Dendritic cell treated with granulocyte-macrophage colony-stimulating factor and Interleukin-4, amounts not matched to agents 40 ng/mL and 50 ng/mL, for 4 days (primary cell): ENCODE measurements around the gene KIF5A.

Source experiments
- H3K27ac Mint-ChIP-seq: one replicate; pipeline ENCODE4 v1.8.0; 2022; ENCODE audit warnings: mild to moderate bottlenecking, mixed read lengths
- H3K27me3 Mint-ChIP-seq: one replicate; pipeline ENCODE4 v1.8.0; 2022; ENCODE audit warnings: mild to moderate bottlenecking, mixed read lengths
- H3K36me3 Mint-ChIP-seq: one replicate; pipeline ENCODE4 v1.8.0; 2022; ENCODE audit warnings: low read depth, mixed read lengths
- H3K4me1 Mint-ChIP-seq: one replicate; pipeline ENCODE4 v1.8.0; 2022; ENCODE audit warnings: low read depth, mixed read lengths
- H3K4me3 Mint-ChIP-seq: one replicate; pipeline ENCODE4 v1.8.0; 2022; ENCODE audit warnings: mild to moderate bottlenecking, moderate library complexity, mixed read lengths
- H3K9me3 Mint-ChIP-seq: one replicate; pipeline ENCODE4 v1.8.0; 2022; ENCODE audit warnings: mixed read lengths
- intact Hi-C: fragments of 100-400 bp; cut with micrococcal nuclease; formaldehyde crosslinking; loops from one replicate; pipeline ENCODE4 v1.15.0; 2022

Gene KIF5A

DNA sequence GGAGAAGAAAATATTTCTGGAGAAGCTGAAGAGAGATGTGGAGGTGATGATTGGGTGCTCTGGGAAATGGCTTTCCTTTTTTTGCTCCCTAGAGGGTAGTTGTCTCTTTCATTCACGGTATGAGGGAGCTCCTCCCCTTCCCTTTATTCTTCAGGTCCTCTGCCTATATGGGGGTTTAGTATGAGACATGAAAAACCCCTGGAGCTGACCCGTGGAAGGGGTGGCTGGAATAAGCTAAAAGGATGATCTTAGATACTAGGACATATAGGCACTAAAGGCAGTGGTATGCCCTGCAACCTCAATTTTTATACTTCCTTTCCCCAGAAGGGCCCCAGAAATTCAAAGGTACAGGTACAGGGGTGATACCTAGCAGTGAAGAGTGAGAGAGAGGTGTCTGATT, 50.6 kb downstream of the KIF5A start:
- Mint-ChIP-seq H3K4me1 (peaks cover 19% of the 10 kb centered on the region), H3K36me3 (peaks cover 73% of the 10 kb centered on the region), H3K9me3 (no peaks in the 10 kb centered on the region), H3K27me3 (peaks cover 19% of the 10 kb centered on the region), H3K4me3 (no peak overlapping the region), H3K27ac (no peak overlapping the region)
- intact Hi-C loops = no loop called here

DNA sequence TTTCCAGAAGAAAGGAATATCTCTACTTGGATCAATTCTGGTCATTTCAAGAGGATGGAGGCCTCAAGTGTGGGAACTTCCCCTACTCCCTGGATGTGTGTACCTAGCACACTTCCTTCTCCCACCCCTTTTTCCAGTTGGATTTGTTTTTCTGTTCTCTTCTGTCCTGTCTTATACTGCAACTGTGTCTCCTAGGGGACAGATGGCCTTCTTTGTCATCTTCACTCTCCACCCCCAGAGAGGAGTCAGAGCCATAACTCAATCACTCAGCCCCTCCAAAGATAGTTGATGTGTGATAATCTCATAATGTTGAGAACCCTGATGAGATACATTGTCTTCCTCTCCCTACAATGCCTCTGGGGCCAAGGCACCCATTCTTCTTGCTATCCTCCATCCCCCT, 52.7 kb downstream of the KIF5A start:
- Mint-ChIP-seq H3K4me1 (peaks cover 19% of the 10 kb centered on the region), H3K27me3 (peaks cover 39% of the 10 kb centered on the region), H3K9me3 (no peaks in the 10 kb centered on the region), H3K27ac (no peak overlapping the region), H3K36me3 (peaks cover 51% of the 10 kb centered on the region), H3K4me3 (no peak overlapping the region)
- intact Hi-C loops = no loop called here

DNA sequence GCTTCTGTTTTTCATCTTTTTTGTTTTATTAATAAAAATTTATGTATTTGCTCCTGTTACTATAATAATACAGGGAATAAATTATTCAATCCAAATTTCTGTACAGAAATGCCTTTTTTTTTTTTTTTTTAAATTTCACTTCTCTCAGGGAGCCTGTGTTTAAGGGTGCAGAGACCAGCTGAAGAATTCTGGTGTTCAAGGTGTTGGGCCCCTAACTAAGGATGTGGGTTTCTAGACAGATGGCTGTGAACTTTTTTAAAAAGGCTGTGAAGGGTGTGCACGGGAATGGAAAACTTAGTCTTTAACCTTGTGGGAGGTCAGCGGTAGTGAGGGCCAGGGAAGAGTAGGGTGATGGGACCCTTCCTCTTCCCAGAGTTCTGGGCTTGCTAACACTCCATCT, 53.5 kb downstream of the KIF5A start:
- no peak overlapping the region for H3K27ac Mint-ChIP-seq

DNA sequence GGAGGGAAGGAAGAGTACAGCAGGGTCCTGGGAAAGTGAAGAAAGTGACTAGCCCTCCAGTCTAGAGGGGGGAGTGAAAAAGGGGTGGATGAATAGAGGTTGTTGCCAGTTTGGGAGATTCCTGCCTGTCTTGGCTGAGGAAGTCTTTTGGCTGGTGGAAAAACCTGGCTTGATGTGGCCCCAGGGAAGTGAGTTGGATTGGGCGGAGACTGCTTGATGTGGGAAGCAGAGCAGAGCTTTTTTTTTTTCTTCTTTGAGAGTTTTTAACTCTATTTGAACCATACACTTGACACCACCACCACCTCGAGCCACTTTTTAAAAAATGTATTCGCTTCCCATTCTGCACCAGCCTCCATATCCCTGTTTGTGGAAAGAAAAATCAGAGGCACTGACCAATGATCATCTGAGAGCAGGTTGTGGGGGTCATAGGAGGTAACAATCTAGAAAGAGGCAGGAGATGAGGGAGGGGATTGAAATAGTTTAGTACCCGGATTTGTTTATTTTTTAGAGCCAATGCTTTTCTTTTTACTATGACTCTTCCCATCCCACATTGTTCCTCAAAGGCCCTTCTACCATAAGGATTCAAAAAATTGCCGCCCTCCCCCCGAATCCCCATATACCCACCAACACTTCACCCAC, 54.1 kb downstream of the KIF5A start:
- H3K36me3 Mint-ChIP-seq = peaks cover 41% of the 10 kb centered on the region
- no peak overlapping the region for H3K4me3 Mint-ChIP-seq
- H3K27me3 Mint-ChIP-seq = peaks cover 50% of the 10 kb centered on the region
- intact Hi-C loops = no loop called here
- H3K27ac Mint-ChIP-seq = no peak overlapping the region
- H3K9me3 Mint-ChIP-seq = no peaks in the 10 kb centered on the region
- H3K4me1 Mint-ChIP-seq = peaks cover 19% of the 10 kb centered on the region

More for the DNA sequence above, 53.5 kb downstream of the KIF5A start:
- Mint-ChIP-seq H3K9me3 (no peaks in the 10 kb centered on the region), H3K27me3 (peaks cover 44% of the 10 kb centered on the region), H3K36me3 (peaks cover 46% of the 10 kb centered on the region), H3K4me3 (no peak overlapping the region), H3K4me1 (peaks cover 19% of the 10 kb centered on the region)
- intact Hi-C loops = no loop called here

DNA sequence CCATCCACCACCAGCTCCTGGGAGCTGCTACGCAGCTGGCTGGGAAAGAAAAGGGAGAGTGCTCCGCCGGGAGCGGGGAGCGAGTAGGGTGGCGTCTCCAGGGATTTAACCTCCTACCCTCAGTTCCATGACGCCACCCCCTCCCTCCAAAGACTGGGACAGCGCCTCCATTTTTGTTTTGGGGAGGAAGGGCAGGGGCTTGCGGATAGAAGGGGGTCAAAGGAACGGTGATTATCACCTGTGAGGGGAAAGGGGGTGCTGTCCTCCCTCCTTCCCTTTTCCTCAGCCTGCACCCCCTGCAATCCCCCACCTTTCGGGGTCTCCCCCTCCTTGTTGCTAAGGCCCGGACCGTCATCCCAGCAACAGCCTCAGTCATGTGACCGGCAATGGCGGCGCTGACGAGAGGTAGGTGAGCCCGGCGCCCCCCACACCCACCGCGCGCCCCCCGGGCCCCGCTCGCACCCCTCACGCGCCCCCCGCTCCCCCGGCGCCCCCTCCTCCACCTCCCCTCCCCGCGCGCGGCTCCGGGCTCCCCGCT, 54.7 kb downstream of the KIF5A start, which contains the start of gene DTX3:
Gene DTX3 (plus strand): TSS at position 371 of the 538 bp plus-strand sequence. CDS start 1,694 bp downstream, outside the sequence.
- intact Hi-C loops = no loop called here
- H3K4me3 Mint-ChIP-seq = peak within 1 kb of the TSS; percentile 52
- H3K27me3 Mint-ChIP-seq = peaks cover 56% of the 10 kb centered on the region
- no peak within 1 kb of the TSS for H3K27ac Mint-ChIP-seq
- peaks cover 19% of the 10 kb centered on the region for H3K4me1 Mint-ChIP-seq
- peaks cover 35% of the 10 kb centered on the region for H3K36me3 Mint-ChIP-seq
- H3K9me3 Mint-ChIP-seq = no peaks in the 10 kb centered on the region

DNA sequence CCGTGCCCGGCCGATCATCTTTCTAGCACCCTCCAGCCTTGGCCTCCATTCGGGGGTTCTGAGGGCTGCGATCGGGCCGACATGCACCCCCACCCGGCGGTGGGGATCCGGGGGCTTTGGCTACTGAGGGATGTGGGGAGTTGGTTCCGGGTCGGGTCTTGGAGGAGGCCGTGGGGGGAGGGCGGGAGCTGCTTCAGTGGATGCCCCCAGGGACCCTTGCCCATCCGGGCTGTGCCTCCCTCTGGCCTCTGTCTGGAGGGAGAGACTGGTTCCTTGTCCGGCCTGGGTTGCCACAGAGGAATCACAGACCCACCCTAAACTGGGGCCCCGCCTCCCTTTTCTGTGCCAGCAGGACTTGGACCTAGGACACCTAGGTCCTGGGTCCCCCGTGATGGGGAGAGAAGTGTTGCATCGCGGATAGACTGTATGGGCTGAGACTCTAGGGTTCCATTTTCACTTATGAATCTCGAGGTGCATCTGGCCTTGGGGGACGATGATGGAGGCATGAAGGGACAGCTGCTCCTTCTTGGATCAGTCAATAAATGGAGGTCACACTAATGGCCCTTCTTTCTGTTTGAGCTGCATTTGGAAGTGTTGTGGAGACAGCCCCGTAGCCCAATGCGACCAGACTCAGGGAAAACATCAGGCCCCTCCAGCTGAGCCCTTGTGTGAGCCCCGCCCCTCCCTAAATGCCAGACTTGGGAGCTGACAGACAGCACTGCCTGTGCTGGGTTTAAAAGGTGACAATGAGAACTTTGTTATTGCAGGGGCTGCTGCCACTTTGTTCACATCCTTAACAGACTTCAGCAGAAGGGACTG, 55.4 kb downstream of the KIF5A start:
- H3K4me1 Mint-ChIP-seq = peaks cover 20% of the 10 kb centered on the region
- no peaks in the 10 kb centered on the region for H3K9me3 Mint-ChIP-seq
- H3K27me3 Mint-ChIP-seq = peaks cover 62% of the 10 kb centered on the region
- intact Hi-C loops = no loop called here
- peaks cover 29% of the 10 kb centered on the region for H3K36me3 Mint-ChIP-seq
- peak overlapping the region; percentile 52 for H3K4me3 Mint-ChIP-seq
- H3K27ac Mint-ChIP-seq = no peak overlapping the region

DNA sequence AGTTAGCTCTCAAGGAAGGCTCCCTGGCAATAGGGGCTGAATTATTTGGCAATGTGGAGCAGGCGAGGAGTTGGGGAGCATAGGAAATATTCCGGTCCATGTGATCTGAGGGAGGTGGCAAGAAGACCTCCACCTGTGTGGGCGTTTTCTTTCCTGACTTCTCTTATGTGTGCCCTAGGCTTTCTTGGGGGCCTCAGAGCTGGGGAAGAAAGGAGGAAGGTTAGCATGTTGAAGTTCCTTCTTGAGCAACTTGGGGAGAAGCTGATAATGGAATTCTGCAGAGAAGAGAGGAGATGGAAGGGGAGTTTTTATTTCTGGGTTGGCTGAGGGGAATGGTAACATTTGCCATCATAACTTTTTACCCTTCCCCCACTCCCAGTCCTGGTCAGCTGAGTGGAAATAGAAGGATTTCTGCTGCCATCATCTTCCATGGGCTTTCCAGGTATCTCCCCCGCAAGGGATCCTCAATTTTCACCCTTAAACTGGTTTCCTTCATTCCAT, 56.0 kb downstream of the KIF5A start:
- Mint-ChIP-seq H3K4me1 (peaks cover 26% of the 10 kb centered on the region), H3K36me3 (peaks cover 22% of the 10 kb centered on the region), H3K9me3 (no peaks in the 10 kb centered on the region), H3K27me3 (peaks cover 69% of the 10 kb centered on the region), H3K4me3 (no peak overlapping the region), H3K27ac (no peak overlapping the region)
- intact Hi-C loops = no loop called here

DNA sequence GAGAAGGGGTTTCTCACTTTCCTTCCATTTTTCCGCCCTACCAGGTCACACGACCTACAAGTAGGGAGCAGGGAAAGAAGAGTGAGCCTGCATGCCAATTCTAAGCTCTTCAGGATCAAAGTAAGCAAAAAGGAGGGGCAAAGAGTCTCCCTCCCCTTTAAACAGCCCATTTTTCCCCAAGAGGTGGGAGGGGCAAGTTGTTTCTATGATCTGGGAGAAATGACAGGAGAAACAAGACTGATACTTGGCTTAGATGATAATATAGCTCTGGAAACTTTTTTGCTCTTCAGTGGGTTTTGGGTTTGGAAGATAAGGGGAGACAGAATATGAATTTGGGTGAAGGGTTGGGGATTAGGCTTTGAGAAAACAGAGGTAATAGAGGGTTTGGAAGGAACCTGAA, 56.6 kb downstream of the KIF5A start:
- intact Hi-C loops = no loop called here
- Mint-ChIP-seq H3K27me3 (peaks cover 74% of the 10 kb centered on the region), H3K27ac (no peak overlapping the region), H3K4me1 (peaks cover 29% of the 10 kb centered on the region), H3K4me3 (no peak overlapping the region), H3K9me3 (no peaks in the 10 kb centered on the region), H3K36me3 (peaks cover 17% of the 10 kb centered on the region)

DNA sequence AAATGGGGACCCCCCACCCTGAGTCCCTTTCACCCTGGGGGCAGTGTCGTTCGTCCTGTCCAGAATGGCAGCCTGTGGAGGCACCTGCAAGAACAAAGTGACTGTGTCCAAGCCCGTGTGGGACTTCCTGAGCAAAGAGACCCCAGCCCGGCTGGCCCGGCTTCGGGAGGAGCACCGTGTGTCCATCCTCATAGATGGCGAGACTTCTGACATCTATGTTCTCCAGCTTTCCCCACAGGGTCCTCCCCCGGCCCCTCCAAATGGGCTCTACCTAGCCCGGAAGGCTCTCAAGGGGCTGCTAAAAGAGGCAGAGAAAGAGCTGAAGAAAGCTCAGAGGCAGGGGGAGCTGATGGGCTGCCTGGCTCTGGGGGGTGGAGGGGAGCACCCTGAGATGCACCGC, 57.0 kb downstream of the KIF5A start:
- Mint-ChIP-seq H3K36me3 (peaks cover 12% of the 10 kb centered on the region), H3K9me3 (no peaks in the 10 kb centered on the region), H3K27me3 (peaks cover 76% of the 10 kb centered on the region), H3K27ac (no peak overlapping the region), H3K4me1 (peaks cover 29% of the 10 kb centered on the region), H3K4me3 (no peak overlapping the region)
- intact Hi-C loops = no loop called here

DNA sequence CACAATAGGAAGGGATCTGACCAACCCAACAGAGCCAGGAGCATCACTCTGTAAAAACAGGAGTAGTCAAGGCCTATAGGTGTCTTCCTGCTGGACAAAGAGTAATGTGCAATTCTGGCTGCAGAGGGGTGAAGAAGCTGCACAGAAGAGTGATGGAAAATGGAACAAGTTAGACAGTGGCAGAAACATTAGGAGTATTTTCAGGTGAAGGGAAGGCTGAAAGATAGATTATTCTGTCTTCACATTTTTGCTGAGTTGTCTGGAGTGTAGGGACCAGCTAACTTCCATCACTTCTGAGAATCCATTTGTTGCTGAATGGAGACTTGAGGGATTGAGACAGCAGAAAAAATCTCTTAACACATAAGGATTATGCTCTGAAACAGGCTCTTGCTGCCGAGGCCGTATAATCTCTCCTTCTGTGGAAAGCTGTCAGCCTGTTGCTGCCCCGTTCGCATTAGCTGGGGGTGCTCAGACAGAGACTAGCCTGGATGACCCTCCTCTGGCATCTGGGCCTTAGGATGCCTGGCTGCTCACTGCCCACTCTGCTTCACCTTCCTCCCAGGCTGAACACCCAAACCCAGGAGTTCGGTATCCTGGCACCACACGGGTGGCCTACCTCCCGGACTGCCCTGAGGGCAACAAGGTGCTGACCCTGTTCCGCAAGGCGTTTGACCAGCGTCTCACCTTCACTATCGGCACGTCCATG, 58.3 kb downstream of the KIF5A start:
- Mint-ChIP-seq H3K4me3 (no peak overlapping the region), H3K9me3 (no peaks in the 10 kb centered on the region), H3K27me3 (peaks cover 89% of the 10 kb centered on the region), H3K36me3 (no peaks in the 10 kb centered on the region), H3K4me1 (peaks cover 29% of the 10 kb centered on the region), H3K27ac (no peak overlapping the region)
- intact Hi-C loops = no loop called here

DNA sequence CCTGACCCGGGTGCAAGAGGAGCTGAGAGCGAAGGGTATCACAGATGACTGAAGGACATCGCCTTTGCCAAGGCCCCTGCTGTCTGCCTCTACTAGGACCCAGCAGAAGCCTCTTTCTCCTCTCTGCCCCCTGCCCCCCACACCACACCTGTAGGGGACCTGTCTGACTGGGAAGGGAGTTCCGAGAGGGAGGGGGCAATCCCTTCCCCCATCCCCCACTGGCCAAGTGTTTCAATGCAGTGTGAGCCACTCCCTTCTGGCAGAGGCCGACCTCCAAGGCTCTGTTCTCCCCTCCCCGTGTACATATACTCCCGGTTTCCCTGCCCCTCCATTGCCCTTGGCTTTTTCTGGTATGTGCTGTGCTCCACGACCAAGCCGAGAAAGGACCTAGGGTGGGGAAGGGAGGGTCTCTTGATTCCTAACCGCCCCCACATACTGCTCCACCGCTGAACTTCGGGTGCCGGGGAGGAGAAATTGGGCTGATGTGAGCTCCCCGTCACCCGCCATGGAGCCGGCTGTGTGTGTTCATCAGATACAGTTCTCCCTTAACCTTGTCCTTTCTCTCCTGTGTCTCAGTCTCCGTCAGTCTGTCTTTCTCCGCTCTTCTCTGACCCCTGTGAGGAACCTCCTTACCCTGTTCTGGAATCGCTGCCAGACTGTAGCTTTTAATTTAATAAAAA, 59.4 kb downstream of the KIF5A start:
- H3K27me3 Mint-ChIP-seq = peaks cover 92% of the 10 kb centered on the region
- no peaks in the 10 kb centered on the region for H3K9me3 Mint-ChIP-seq
- no peak overlapping the region for H3K4me3 Mint-ChIP-seq
- H3K4me1 Mint-ChIP-seq = peaks cover 25% of the 10 kb centered on the region
- no peaks in the 10 kb centered on the region for H3K36me3 Mint-ChIP-seq
- no peak overlapping the region for H3K27ac Mint-ChIP-seq
- intact Hi-C loops = no loop called here

DNA sequence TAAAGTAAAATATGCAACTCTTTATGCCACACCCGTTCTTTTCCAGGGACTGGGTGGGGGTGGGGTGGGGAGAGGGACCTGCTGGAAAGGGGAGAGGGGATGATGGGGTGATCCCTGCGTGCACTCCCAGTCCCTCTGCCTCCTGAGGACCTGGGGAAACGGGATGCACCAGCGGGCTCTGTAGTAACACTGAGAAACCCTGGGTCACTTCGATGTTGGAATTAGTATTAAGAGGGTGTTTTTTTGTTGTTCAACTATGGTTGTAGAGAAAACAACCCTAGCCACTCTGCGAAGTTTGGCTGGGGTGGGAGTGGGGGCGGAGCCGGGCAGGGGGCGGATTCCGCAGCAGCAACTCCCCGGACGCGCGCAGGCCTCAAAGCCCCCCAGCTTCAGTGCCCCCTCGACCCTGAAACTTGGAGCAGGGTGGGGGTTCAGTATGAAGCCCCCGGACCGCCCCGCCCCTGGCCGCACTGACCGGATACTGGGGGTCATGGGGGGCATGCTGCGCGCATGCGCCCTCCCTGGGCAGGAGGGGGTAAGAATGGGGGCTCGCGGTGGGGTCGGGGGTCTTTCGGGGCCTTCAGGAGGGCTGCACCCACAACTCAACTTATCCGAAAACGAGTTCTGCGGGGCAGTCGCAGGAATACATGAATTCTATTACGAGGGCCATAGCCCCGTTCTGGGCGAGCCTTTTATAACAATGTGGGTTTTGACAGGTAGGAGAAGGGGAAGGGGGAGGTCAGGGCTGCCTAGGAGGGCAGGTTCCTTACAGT, 60.1 kb downstream of the KIF5A start:
- H3K4me3 Mint-ChIP-seq = no peak overlapping the region
- intact Hi-C loops = no loop called here
- no peaks in the 10 kb centered on the region for H3K36me3 Mint-ChIP-seq
- no peaks in the 10 kb centered on the region for H3K9me3 Mint-ChIP-seq
- peaks cover 23% of the 10 kb centered on the region for H3K4me1 Mint-ChIP-seq
- peaks cover 93% of the 10 kb centered on the region for H3K27me3 Mint-ChIP-seq
- no peak overlapping the region for H3K27ac Mint-ChIP-seq
